Activated CD4-positive, alpha-beta memory T cell treated with anti-CD3 and anti-CD28 coated beads for 36 hours (primary cell): ENCODE data around the gene BCL10. TPM values are rescaled to one million over a fixed set of nuclear protein-coding genes. Genes with fewer than 3 reads are reported as not detected.
A peak's percentile ranks its signal among the peaks of the same experiment; 100 is the strongest.

Source experiments
- CTCF ChIA-PET: fragments of 350-600 bp; sonication (Branson Sonifier 250); formaldehyde crosslinking; loops from one replicate; lab custom pipeline; 2021; ENCODE audit warnings: antibody characterized with exemption, inconsistent platforms; lab: Charles Lee
- POLR2A ChIA-PET: fragments of 350-600 bp; sonication (Branson Sonifier 250); formaldehyde crosslinking; loops from one replicate; lab custom pipeline; 2021; ENCODE audit warnings: antibody characterized with exemption; lab: Charles Lee
- DNase-seq: peaks from one replicate; pipeline ENCODE4 v3.0.0-alpha.2; 2020
- H3K27ac Mint-ChIP-seq: one replicate; pipeline ENCODE4 v1.8.0; 2021; ENCODE audit warnings: mixed read lengths
- H3K27me3 Mint-ChIP-seq: one replicate; pipeline ENCODE4 v1.8.0; 2021; ENCODE audit warnings: mixed read lengths
- H3K36me3 Mint-ChIP-seq: one replicate; pipeline ENCODE4 v1.8.0; 2021; ENCODE audit warnings: mixed read lengths
- H3K4me1 Mint-ChIP-seq: one replicate; pipeline ENCODE4 v1.8.0; 2021; ENCODE audit warnings: low read depth, mixed read lengths
- H3K4me3 Mint-ChIP-seq: one replicate; pipeline ENCODE4 v1.8.0; 2021; ENCODE audit warnings: mild to moderate bottlenecking, mixed read lengths
- H3K9me3 Mint-ChIP-seq: one replicate; pipeline ENCODE4 v1.8.0; 2021; ENCODE audit warnings: mixed read lengths
- intact Hi-C: fragments of 100-400 bp; cut with micrococcal nuclease; formaldehyde crosslinking; loops from one replicate; pipeline ENCODE4 v1.15.1; 2023
- total RNA-seq, 2 experiments: library from RNA; stranded (reverse); gene quantifications; one replicate each; pipeline ENCODE4 v1.2.3, GENCODE V29; 2021

Gene BCL10
- total RNA-seq, 2 experiments from 2014 or later: 31.1 to 31.5 TPM

GRCh38 chr1:85315789-85316188, 39.4 kb upstream of the BCL10 start:
- peaks cover 45% of the 10 kb centered on the region for H3K27me3 Mint-ChIP-seq
- CTCF ChIA-PET: no interaction called here
- intact Hi-C loops: loop anchor here (10.0 kb wide), 1 partner anchor 149 kb away; the partner anchor contains the start of gene DDAH1
- H3K36me3 Mint-ChIP-seq: no peaks in the 10 kb centered on the region
- H3K4me3 Mint-ChIP-seq: no peak overlapping the region
- peaks cover 5% of the 10 kb centered on the region for H3K4me1 Mint-ChIP-seq
- no peak overlapping the region for H3K27ac Mint-ChIP-seq
- POLR2A ChIA-PET: no interaction called here
- H3K9me3 Mint-ChIP-seq: no peaks in the 10 kb centered on the region
- DNase-seq: no peak

GRCh38 chr1:85314726-85315125, 38.3 kb upstream of the BCL10 start:
- ChIA-PET POLR2A (no interaction called here), CTCF (no interaction called here)
- Mint-ChIP-seq H3K27me3 (peaks cover 50% of the 10 kb centered on the region), H3K4me3 (no peak overlapping the region), H3K4me1 (no peaks in the 10 kb centered on the region), H3K36me3 (no peaks in the 10 kb centered on the region), H3K27ac (no peak overlapping the region), H3K9me3 (no peaks in the 10 kb centered on the region)
- no peak for DNase-seq
- intact Hi-C loops: loop anchor here (10.0 kb wide), 1 partner anchor 150 kb away; the partner anchor contains the start of gene DDAH1

- H3K4me1 Mint-ChIP-seq: no peaks in the 10 kb centered on the region
- ChIA-PET POLR2A (no interaction called here), CTCF (no interaction called here)
- no peak for DNase-seq
- no peaks in the 10 kb centered on the region for H3K9me3 Mint-ChIP-seq
- no peak overlapping the region for H3K27ac Mint-ChIP-seq
- peaks cover 50% of the 10 kb centered on the region for H3K27me3 Mint-ChIP-seq
- intact Hi-C loops: loop anchor here (10.0 kb wide), 1 partner anchor 151 kb away; the partner anchor contains the start of gene DDAH1
- H3K4me3 Mint-ChIP-seq: no peak overlapping the region
- no peaks in the 10 kb centered on the region for H3K36me3 Mint-ChIP-seq
Measured at GRCh38 chr1:85313888-85314696, 37.7 kb upstream of the BCL10 start.

- Mint-ChIP-seq H3K4me1 (peaks cover 8% of the 10 kb centered on the region), H3K27ac (no peak overlapping the region), H3K9me3 (no peaks in the 10 kb centered on the region), H3K36me3 (no peaks in the 10 kb centered on the region), H3K27me3 (peaks cover 41% of the 10 kb centered on the region), H3K4me3 (no peak overlapping the region)
- DNase-seq: no peak
- CTCF ChIA-PET: no interaction called here
- POLR2A ChIA-PET: no interaction called here
- intact Hi-C loops: loop anchor here (10.0 kb wide), 1 partner anchor 153 kb away; the partner anchor contains the start of gene DDAH1
Measured at GRCh38 chr1:85311818-85312217, 35.4 kb upstream of the BCL10 start.

- no peak overlapping the region for H3K27ac Mint-ChIP-seq
- peaks cover 44% of the 10 kb centered on the region for H3K27me3 Mint-ChIP-seq
- ChIA-PET POLR2A (no interaction called here), CTCF (interaction anchor here (0.6 to 2.3 kb wide), 12 partner anchors 11 to 399 kb away, joined by 3 to 11 read pairs (median 4); partner anchors contain the start of genes CCN1 and ZNHIT6)
- intact Hi-C loops: loop anchor here (1.0 to 2.0 kb wide), 3 partner anchors 272 to 709 kb away; no protein-coding TSS in a partner anchor
- no peak for DNase-seq
- no peaks in the 10 kb centered on the region for H3K36me3 Mint-ChIP-seq
- no peaks in the 10 kb centered on the region for H3K9me3 Mint-ChIP-seq
- peaks cover 8% of the 10 kb centered on the region for H3K4me1 Mint-ChIP-seq
- no peak overlapping the region for H3K4me3 Mint-ChIP-seq
Measured at GRCh38 chr1:85308833-85309350, 32.5 kb upstream of the BCL10 start.

- H3K4me3 Mint-ChIP-seq: no peak overlapping the region
- no peak overlapping the region for H3K27ac Mint-ChIP-seq
- no peaks in the 10 kb centered on the region for H3K36me3 Mint-ChIP-seq
- CTCF ChIA-PET: interaction anchor here (0.6 to 2.3 kb wide), 14 partner anchors 10 to 710 kb away, joined by 3 to 11 read pairs (median 4); partner anchors contain the start of genes C1orf52, CCN1 and ZNHIT6
- peaks cover 8% of the 10 kb centered on the region for H3K4me1 Mint-ChIP-seq
- H3K9me3 Mint-ChIP-seq: no peaks in the 10 kb centered on the region
- H3K27me3 Mint-ChIP-seq: peaks cover 43% of the 10 kb centered on the region
- peak; percentile 79 for DNase-seq
- POLR2A ChIA-PET: no interaction called here
- intact Hi-C loops: loop anchor here (1.0 to 2.0 kb wide), 3 partner anchors 273 to 710 kb away; no protein-coding TSS in a partner anchor
Measured at GRCh38 chr1:85307987-85308832, 31.8 kb upstream of the BCL10 start.

- Mint-ChIP-seq H3K36me3 (no peaks in the 10 kb centered on the region), H3K27me3 (peaks cover 49% of the 10 kb centered on the region), H3K27ac (no peak overlapping the region), H3K9me3 (no peaks in the 10 kb centered on the region), H3K4me3 (no peak overlapping the region), H3K4me1 (peaks cover 8% of the 10 kb centered on the region)
- ChIA-PET CTCF (no interaction called here), POLR2A (no interaction called here)
- no peak for DNase-seq
- intact Hi-C loops: no loop called here
Measured at GRCh38 chr1:85306236-85306635, 29.8 kb upstream of the BCL10 start.

- Mint-ChIP-seq H3K4me3 (no peak overlapping the region), H3K9me3 (no peaks in the 10 kb centered on the region), H3K36me3 (no peaks in the 10 kb centered on the region), H3K27me3 (peaks cover 44% of the 10 kb centered on the region), H3K27ac (no peak overlapping the region), H3K4me1 (peaks cover 12% of the 10 kb centered on the region)
- ChIA-PET CTCF (no interaction called here), POLR2A (no interaction called here)
- DNase-seq: no peak
- intact Hi-C loops: no loop called here
Measured at GRCh38 chr1:85303440-85304162, 27.2 kb upstream of the BCL10 start.

GRCh38 chr1:85300140-85300539, 23.7 kb upstream of the BCL10 start:
- H3K9me3 Mint-ChIP-seq: no peaks in the 10 kb centered on the region
- H3K27ac Mint-ChIP-seq: no peak overlapping the region
- intact Hi-C loops: no loop called here
- ChIA-PET POLR2A (no interaction called here), CTCF (interaction anchor here (0.6 kb wide), 1 partner anchor 15 kb away, joined by 3 read pairs; no protein-coding TSS in a partner anchor)
- no peak for DNase-seq
- H3K36me3 Mint-ChIP-seq: no peaks in the 10 kb centered on the region
- peaks cover 37% of the 10 kb centered on the region for H3K27me3 Mint-ChIP-seq
- H3K4me3 Mint-ChIP-seq: no peak overlapping the region
- peaks cover 24% of the 10 kb centered on the region for H3K4me1 Mint-ChIP-seq

GRCh38 chr1:85297855-85298629, 21.6 kb upstream of the BCL10 start:
- peaks cover 38% of the 10 kb centered on the region for H3K27me3 Mint-ChIP-seq
- POLR2A ChIA-PET: interaction anchor here (0.6 to 1.7 kb wide), 4 partner anchors 22 to 1791 kb away, joined by 3 to 13 read pairs (median 5); partner anchors contain the start of gene BCL10
- peak overlapping the region; percentile 42 for H3K4me3 Mint-ChIP-seq
- no peaks in the 10 kb centered on the region for H3K9me3 Mint-ChIP-seq
- peak overlapping the region; percentile 71 for H3K27ac Mint-ChIP-seq
- peak; percentile 91 for DNase-seq
- H3K36me3 Mint-ChIP-seq: no peaks in the 10 kb centered on the region
- H3K4me1 Mint-ChIP-seq: peaks cover 27% of the 10 kb centered on the region
- intact Hi-C loops: loop anchor here (1.0 to 5.0 kb wide), 10 partner anchors 9 to 436 kb away; partner anchors contain the start of genes BCL10, C1orf52, MCOLN2 and ZNHIT6
- CTCF ChIA-PET: interaction anchor here (1.0 to 1.6 kb wide), 4 partner anchors 11 to 43 kb away, joined by 4 to 7 read pairs (median 4); no protein-coding TSS in a partner anchor
